DOHH2 (cell line): ENCODE results near the gene GATB.

ENCODE experiments used
- H3F3A ChIP-seq: fragments of 200-600 bp; sonication (generic), shearing (Covaris generic); 2 replicates; pipeline ENCODE4 v1.6.0; 2016; ENCODE audit warnings: antibody characterized with exemption, mild to moderate bottlenecking; ENCODE audit not compliant: control insufficient read depth, insufficient read depth
- H3K27ac ChIP-seq: fragments of 200-600 bp; sonication (generic); 2 replicates; pipeline ENCODE4 v1.5.1; 2014; ENCODE audit warnings: low read depth, mild to moderate bottlenecking, low read length, moderate library complexity
- H3K27me3 ChIP-seq: fragments of 200-600 bp; sonication (generic); 2 replicates; pipeline ENCODE4 v1.6.1; 2014; ENCODE audit warnings: mild to moderate bottlenecking, low read length, mixed read lengths; ENCODE audit not compliant: control insufficient read depth
- H3K36me3 ChIP-seq: fragments of 200-600 bp; sonication (generic); 2 replicates; pipeline ENCODE4 v1.6.1; 2014; ENCODE audit warnings: mild to moderate bottlenecking, low read length, moderate library complexity, mixed read lengths; ENCODE audit not compliant: control insufficient read depth
- H3K4me1 ChIP-seq: fragments of 200-600 bp; sonication (generic); 2 replicates; pipeline ENCODE4 v1.6.1; 2014; ENCODE audit warnings: mild to moderate bottlenecking, low read length, mixed read lengths; ENCODE audit not compliant: control insufficient read depth
- H3K4me2 ChIP-seq: fragments of 200-600 bp; sonication (generic); 2 replicates; pipeline ENCODE4 v1.6.0; 2014; ENCODE audit warnings: mild to moderate bottlenecking, low read length, moderate library complexity
- H3K4me3 ChIP-seq: fragments of 200-600 bp; sonication (generic); 2 replicates; pipeline ENCODE4 v1.5.1; 2014; ENCODE audit warnings: mild to moderate bottlenecking, low read length, mixed read lengths
- H3K79me2 ChIP-seq: fragments of 200-600 bp; sonication (generic); 2 replicates; pipeline ENCODE4 v1.6.1; 2014; ENCODE audit warnings: mild to moderate bottlenecking, low read length, mixed read lengths; ENCODE audit not compliant: control insufficient read depth
- H3K9me2 ChIP-seq: fragments of 200-600 bp; sonication (generic); replicated peaks from 2 replicates; pipeline ENCODE4 v1.6.1; 2014; ENCODE audit warnings: mild to moderate bottlenecking, low read length, mixed read lengths; ENCODE audit not compliant: control insufficient read depth
- H3K9me3 ChIP-seq: fragments of 200-600 bp; sonication (generic); 2 replicates; pipeline ENCODE4 v1.6.1; 2014; ENCODE audit warnings: antibody characterized with exemption, low read length, mixed read lengths; ENCODE audit not compliant: control insufficient read depth, insufficient read depth
- H4K20me1 ChIP-seq: fragments of 200-600 bp; sonication (generic); 2 replicates; pipeline ENCODE4 v1.6.0; 2014; ENCODE audit warnings: low read depth, mild to moderate bottlenecking, antibody characterized with exemption, low read length, moderate library complexity; ENCODE audit not compliant: control insufficient read depth, insufficient read depth
- EZH2phosphoT487 ChIP-seq: fragments of 200-600 bp; sonication (generic); IDR thresholded peaks from 2 replicates; pipeline ENCODE4 v1.6.1; 2017; ENCODE audit warnings: borderline replicate concordance, mild to moderate bottlenecking, antibody characterized with exemption, low read length, moderate library complexity, mixed read lengths
- TF ChIP-seq, protein P1 (sequence below): fragments of 200-600 bp; sonication (generic); IDR thresholded peaks from one replicate; pipeline ENCODE4 v1.5.1; 2014; ENCODE audit warnings: antibody characterized with exemption, mild to moderate bottlenecking, low read depth, low read length; ENCODE audit not compliant: poor library complexity, severe bottlenecking

The GATB gene

DNA sequence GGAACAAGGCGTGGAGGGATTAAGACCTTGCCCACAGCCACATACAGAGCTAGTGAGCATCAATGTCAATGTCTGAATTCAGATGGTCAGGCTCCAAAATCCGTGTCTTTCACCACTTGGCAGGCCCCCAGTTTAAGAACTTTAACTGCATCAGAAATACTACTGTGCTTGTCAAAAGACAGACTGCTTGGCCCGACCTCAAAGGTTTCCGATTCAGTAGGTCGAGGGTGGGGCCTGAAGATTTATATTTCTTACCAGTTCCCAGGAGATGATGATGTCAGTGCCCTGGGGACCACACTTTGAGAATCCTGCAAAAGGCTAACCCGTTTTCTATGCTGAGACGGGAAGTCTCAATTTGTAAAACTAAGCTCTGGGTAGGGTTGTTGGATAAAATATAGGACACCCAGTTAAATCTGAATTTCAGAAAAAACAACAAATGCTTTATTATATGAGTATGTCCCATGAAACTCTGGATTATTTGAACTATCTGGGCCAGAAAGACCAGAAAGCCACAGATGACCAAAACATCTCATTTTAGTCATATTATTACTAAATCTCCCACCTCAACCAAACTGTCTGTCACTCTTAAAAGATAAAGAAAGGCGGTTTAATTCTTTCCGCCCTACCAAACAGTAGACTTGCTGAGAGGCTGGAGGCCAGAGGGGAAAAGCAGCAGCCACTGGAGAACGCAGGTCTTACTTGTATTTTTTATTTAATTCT lies 42.7 kb downstream of the GATB start:
- TF ChIP-seq EZH2phosphoT487: no peak
- TF ChIP-seq, protein P1, sequence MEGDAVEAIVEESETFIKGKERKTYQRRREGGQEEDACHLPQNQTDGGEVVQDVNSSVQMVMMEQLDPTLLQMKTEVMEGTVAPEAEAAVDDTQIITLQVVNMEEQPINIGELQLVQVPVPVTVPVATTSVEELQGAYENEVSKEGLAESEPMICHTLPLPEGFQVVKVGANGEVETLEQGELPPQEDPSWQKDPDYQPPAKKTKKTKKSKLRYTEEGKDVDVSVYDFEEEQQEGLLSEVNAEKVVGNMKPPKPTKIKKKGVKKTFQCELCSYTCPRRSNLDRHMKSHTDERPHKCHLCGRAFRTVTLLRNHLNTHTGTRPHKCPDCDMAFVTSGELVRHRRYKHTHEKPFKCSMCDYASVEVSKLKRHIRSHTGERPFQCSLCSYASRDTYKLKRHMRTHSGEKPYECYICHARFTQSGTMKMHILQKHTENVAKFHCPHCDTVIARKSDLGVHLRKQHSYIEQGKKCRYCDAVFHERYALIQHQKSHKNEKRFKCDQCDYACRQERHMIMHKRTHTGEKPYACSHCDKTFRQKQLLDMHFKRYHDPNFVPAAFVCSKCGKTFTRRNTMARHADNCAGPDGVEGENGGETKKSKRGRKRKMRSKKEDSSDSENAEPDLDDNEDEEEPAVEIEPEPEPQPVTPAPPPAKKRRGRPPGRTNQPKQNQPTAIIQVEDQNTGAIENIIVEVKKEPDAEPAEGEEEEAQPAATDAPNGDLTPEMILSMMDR: no peak
- Histone ChIP-seq H3F3A (no peaks in the 10 kb centered on the region), H3K36me3 (no peaks in the 10 kb centered on the region), H3K9me2 (no peaks in the 10 kb centered on the region), H3K27me3 (no peaks in the 10 kb centered on the region), H3K27ac (no peak overlapping the region), H3K4me3 (no peak overlapping the region), H3K4me1 (no peaks in the 10 kb centered on the region), H4K20me1 (no peaks in the 10 kb centered on the region), H3K4me2 (no peak overlapping the region), H3K9me3 (no peaks in the 10 kb centered on the region), H3K79me2 (no peaks in the 10 kb centered on the region)

DNA sequence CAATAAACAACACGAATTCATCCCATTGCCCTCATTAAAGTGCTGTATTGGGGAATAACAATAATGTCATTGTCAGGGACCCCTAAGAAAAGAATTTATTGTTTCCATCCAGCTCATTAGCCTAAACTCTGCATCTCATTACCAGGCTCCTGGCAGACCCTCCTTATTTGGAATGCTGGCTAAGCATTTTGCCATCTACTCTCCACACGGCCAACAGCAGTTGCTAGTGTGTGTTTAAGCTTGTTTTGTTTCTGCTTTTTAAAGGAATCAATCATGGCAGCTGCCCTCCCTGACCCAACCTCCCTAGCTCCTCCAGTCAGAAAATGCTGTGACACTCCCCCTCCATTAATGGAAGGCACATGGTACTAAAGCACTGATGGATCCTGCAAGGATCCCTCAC lies 43.5 kb downstream of the GATB start:
- no peak overlapping the region for H3K4me3 ChIP-seq
- no peaks in the 10 kb centered on the region for H3K36me3 ChIP-seq
- no peaks in the 10 kb centered on the region for H4K20me1 ChIP-seq
- no peaks in the 10 kb centered on the region for H3K9me2 ChIP-seq
- no peaks in the 10 kb centered on the region for H3K9me3 ChIP-seq
- H3K4me1 ChIP-seq: no peaks in the 10 kb centered on the region
- no peaks in the 10 kb centered on the region for H3K79me2 ChIP-seq
- H3F3A ChIP-seq: no peaks in the 10 kb centered on the region
- TF ChIP-seq, protein P1: no peak
- no peak for TF ChIP-seq EZH2phosphoT487
- no peaks in the 10 kb centered on the region for H3K27me3 ChIP-seq
- H3K27ac ChIP-seq: no peak overlapping the region
- H3K4me2 ChIP-seq: no peak overlapping the region

DNA sequence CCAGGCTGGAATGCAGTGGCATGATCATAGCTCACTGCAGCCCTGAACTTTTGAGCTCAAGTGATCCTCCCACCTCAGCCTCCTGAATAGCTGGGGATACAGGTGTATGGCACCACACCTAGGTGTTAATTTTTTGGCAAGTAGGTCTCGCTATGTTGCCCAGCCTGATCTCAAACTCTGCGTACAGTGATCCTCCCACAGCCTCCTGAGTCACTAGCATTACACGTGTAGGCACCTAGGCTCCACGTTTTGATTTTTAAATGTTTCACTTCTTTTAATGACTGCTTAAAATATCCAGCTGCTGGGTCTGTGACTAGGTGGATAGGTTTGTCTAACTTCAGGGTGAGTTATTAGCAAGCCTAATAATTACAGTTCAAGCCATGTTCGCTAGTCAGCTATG lies 44.5 kb downstream of the GATB start:
- TF ChIP-seq, protein P1: no peak
- TF ChIP-seq EZH2phosphoT487: no peak
- no peak overlapping the region for H3K4me2 ChIP-seq

More for the DNA sequence above, 44.5 kb downstream of the GATB start:
- no peak overlapping the region for H3K4me3 ChIP-seq
- H3K27me3 ChIP-seq: no peaks in the 10 kb centered on the region
- no peaks in the 10 kb centered on the region for H4K20me1 ChIP-seq
- H3K4me1 ChIP-seq: no peaks in the 10 kb centered on the region
- H3K36me3 ChIP-seq: no peaks in the 10 kb centered on the region
- no peak overlapping the region for H3K27ac ChIP-seq
- no peaks in the 10 kb centered on the region for H3K79me2 ChIP-seq
- no peaks in the 10 kb centered on the region for H3F3A ChIP-seq
- no peaks in the 10 kb centered on the region for H3K9me3 ChIP-seq
- H3K9me2 ChIP-seq: no peaks in the 10 kb centered on the region
